Measurements from ENCODE around the gene LRRC51. TPM values are rescaled to one million over a fixed set of nuclear protein-coding genes. Genes with fewer than 3 reads are reported as not detected.

LRRC51 gene
- total RNA-seq = 2.6 TPM

GRCh38 chr11:72080326-72081183 lies at the start of gene LRRC51, which contains the start of gene NUMA1:
TSS of gene LRRC51 (plus strand) at chr11:72080850. CDS start at chr11:72089084, 8,234 bp downstream.
TSS of gene NUMA1 (minus strand) at chr11:72080542. CDS start at chr11:72035943, 44,599 bp downstream.
- peaks cover 7 to 19% (median 19%) of the 10 kb centered on the region in 3 donors for H3K4me1 ChIP-seq (ENCODE audit: control insufficient read depth in 3 of 3, insufficient read depth in 3 of 3, low read length in 3 of 3)
- H3K27me3 ChIP-seq (ENCODE audit: control insufficient read depth in 3 of 3, insufficient read depth in 3 of 3, low read length in 3 of 3) = no peaks in the 10 kb centered on the region
- H3K36me3 ChIP-seq (ENCODE audit: control insufficient read depth in 3 of 3, insufficient read depth in 3 of 3, low read length in 3 of 3) = no peaks in the 10 kb centered on the region
- H3K4me3 ChIP-seq (ENCODE audit: low read length in 3 of 3) = peak within 1 kb of the TSS; percentile 71 to 85 (median 81)
- peak within 1 kb of the TSS; percentile 77 to 88 (median 87) for H3K9ac ChIP-seq (ENCODE audit: low read depth in 1 of 3, low read length in 3 of 3)
- H3K9me3 ChIP-seq (ENCODE audit: control insufficient read depth in 3 of 3, low read length in 3 of 3) = no peaks in the 10 kb centered on the region
- peak within 1 kb of the TSS; percentile 94 for H3K27ac ChIP-seq (ENCODE audit: low read depth, low read length)

GRCh38 chr11:72036687-72037086 lies 44.0 kb upstream of the LRRC51 start:
- peaks cover 11 to 29% (median 21%) of the 10 kb centered on the region in 3 donors for H3K36me3 ChIP-seq (ENCODE audit: control insufficient read depth in 3 of 3, insufficient read depth in 3 of 3, low read length in 3 of 3)
- peak overlapping the region in 1 of 3 donors; percentile 17 for H3K9ac ChIP-seq (ENCODE audit: low read depth in 1 of 3, low read length in 3 of 3)
- no peaks in the 10 kb centered on the region for H3K9me3 ChIP-seq (ENCODE audit: control insufficient read depth in 3 of 3, low read length in 3 of 3)
- peak overlapping the region in 2 of 3 donors; percentile 24 to 48 for H3K4me3 ChIP-seq (ENCODE audit: low read length in 3 of 3)
- peaks cover 42 to 48% (median 44%) of the 10 kb centered on the region in 3 donors for H3K4me1 ChIP-seq (ENCODE audit: control insufficient read depth in 3 of 3, insufficient read depth in 3 of 3, low read length in 3 of 3)
- no peaks in the 10 kb centered on the region for H3K27me3 ChIP-seq (ENCODE audit: control insufficient read depth in 3 of 3, insufficient read depth in 3 of 3, low read length in 3 of 3)
- no peak overlapping the region for H3K27ac ChIP-seq (ENCODE audit: low read depth, low read length)

GRCh38 chr11:72037554-72038311 lies 42.9 kb upstream of the LRRC51 start:
- Histone ChIP-seq H3K9ac (ENCODE audit: low read depth in 1 of 3, low read length in 3 of 3) (peak overlapping the region; percentile 66 to 99 (median 86)), H3K4me3 (ENCODE audit: low read length in 3 of 3) (peak overlapping the region; percentile 90 to 95 (median 94)), H3K4me1 (ENCODE audit: control insufficient read depth in 3 of 3, insufficient read depth in 3 of 3, low read length in 3 of 3) (peaks cover 52 to 59% (median 54%) of the 10 kb centered on the region in 3 donors), H3K9me3 (ENCODE audit: control insufficient read depth in 3 of 3, low read length in 3 of 3) (no peaks in the 10 kb centered on the region), H3K27ac (ENCODE audit: low read depth, low read length) (peak overlapping the region; percentile 97), H3K36me3 (ENCODE audit: control insufficient read depth in 3 of 3, insufficient read depth in 3 of 3, low read length in 3 of 3) (peaks cover 11 to 25% (median 21%) of the 10 kb centered on the region in 3 donors), H3K27me3 (ENCODE audit: control insufficient read depth in 3 of 3, insufficient read depth in 3 of 3, low read length in 3 of 3) (no peaks in the 10 kb centered on the region)

GRCh38 chr11:72038491-72038890 lies 42.2 kb upstream of the LRRC51 start:
- H3K9me3 ChIP-seq (ENCODE audit: control insufficient read depth in 3 of 3, low read length in 3 of 3) = no peaks in the 10 kb centered on the region
- peak overlapping the region; percentile 97 for H3K27ac ChIP-seq (ENCODE audit: low read depth, low read length)
- H3K36me3 ChIP-seq (ENCODE audit: control insufficient read depth in 3 of 3, insufficient read depth in 3 of 3, low read length in 3 of 3) = peaks cover 9 to 19% (median 16%) of the 10 kb centered on the region in 3 donors
- peaks cover 52 to 55% (median 55%) of the 10 kb centered on the region in 3 donors for H3K4me1 ChIP-seq (ENCODE audit: control insufficient read depth in 3 of 3, insufficient read depth in 3 of 3, low read length in 3 of 3)
- no peaks in the 10 kb centered on the region for H3K27me3 ChIP-seq (ENCODE audit: control insufficient read depth in 3 of 3, insufficient read depth in 3 of 3, low read length in 3 of 3)
- H3K9ac ChIP-seq (ENCODE audit: low read depth in 1 of 3, low read length in 3 of 3) = peak overlapping the region; percentile 86 to 99 (median 99)
- H3K4me3 ChIP-seq (ENCODE audit: low read length in 3 of 3) = peak overlapping the region; percentile 90 to 95 (median 94)

GRCh38 chr11:72039031-72039855 lies 41.4 kb upstream of the LRRC51 start:
- peak overlapping the region; percentile 86 to 99 (median 99) for H3K9ac ChIP-seq (ENCODE audit: low read depth in 1 of 3, low read length in 3 of 3)
- peak overlapping the region; percentile 90 to 95 (median 94) for H3K4me3 ChIP-seq (ENCODE audit: low read length in 3 of 3)
- H3K9me3 ChIP-seq (ENCODE audit: control insufficient read depth in 3 of 3, low read length in 3 of 3) = no peaks in the 10 kb centered on the region
- H3K36me3 ChIP-seq (ENCODE audit: control insufficient read depth in 3 of 3, insufficient read depth in 3 of 3, low read length in 3 of 3) = peaks cover 6 to 12% (median 9%) of the 10 kb centered on the region in 3 donors
- H3K4me1 ChIP-seq (ENCODE audit: control insufficient read depth in 3 of 3, insufficient read depth in 3 of 3, low read length in 3 of 3) = peaks cover 52 to 55% (median 53%) of the 10 kb centered on the region in 3 donors
- no peaks in the 10 kb centered on the region for H3K27me3 ChIP-seq (ENCODE audit: control insufficient read depth in 3 of 3, insufficient read depth in 3 of 3, low read length in 3 of 3)
- H3K27ac ChIP-seq (ENCODE audit: low read depth, low read length) = peak overlapping the region; percentile 97

- Histone ChIP-seq H3K9me3 (ENCODE audit: control insufficient read depth in 3 of 3, low read length in 3 of 3) (no peaks in the 10 kb centered on the region), H3K36me3 (ENCODE audit: control insufficient read depth in 3 of 3, insufficient read depth in 3 of 3, low read length in 3 of 3) (peaks cover 6 to 7% (median 7%) of the 10 kb centered on the region in 3 donors), H3K27ac (ENCODE audit: low read depth, low read length) (peak overlapping the region; percentile 97), H3K9ac (ENCODE audit: low read depth in 1 of 3, low read length in 3 of 3) (peak overlapping the region; percentile 86 to 99 (median 99)), H3K4me1 (ENCODE audit: control insufficient read depth in 3 of 3, insufficient read depth in 3 of 3, low read length in 3 of 3) (peaks cover 52 to 55% (median 53%) of the 10 kb centered on the region in 3 donors), H3K4me3 (ENCODE audit: low read length in 3 of 3) (peak overlapping the region; percentile 90 to 95 (median 94)), H3K27me3 (ENCODE audit: control insufficient read depth in 3 of 3, insufficient read depth in 3 of 3, low read length in 3 of 3) (no peaks in the 10 kb centered on the region)
These were observed 40.7 kb upstream of the LRRC51 start for GRCh38 chr11:72039856-72040401.

- Histone ChIP-seq H3K36me3 (ENCODE audit: control insufficient read depth in 3 of 3, insufficient read depth in 3 of 3, low read length in 3 of 3) (peaks cover 0 to under 1% (median under 1%) of the 10 kb centered on the region in 3 donors), H3K27ac (ENCODE audit: low read depth, low read length) (peak overlapping the region; percentile 97), H3K9ac (ENCODE audit: low read depth in 1 of 3, low read length in 3 of 3) (peak overlapping the region; percentile 86 to 99 (median 99)), H3K27me3 (ENCODE audit: control insufficient read depth in 3 of 3, insufficient read depth in 3 of 3, low read length in 3 of 3) (no peaks in the 10 kb centered on the region), H3K9me3 (ENCODE audit: control insufficient read depth in 3 of 3, low read length in 3 of 3) (no peaks in the 10 kb centered on the region), H3K4me3 (ENCODE audit: low read length in 3 of 3) (peak overlapping the region; percentile 90 to 95 (median 94)), H3K4me1 (ENCODE audit: control insufficient read depth in 3 of 3, insufficient read depth in 3 of 3, low read length in 3 of 3) (peaks cover 51 to 52% (median 51%) of the 10 kb centered on the region in 3 donors)
These were observed 39.9 kb upstream of the LRRC51 start for GRCh38 chr11:72040491-72041363.

- Histone ChIP-seq H3K9ac (ENCODE audit: low read depth in 1 of 3, low read length in 3 of 3) (peak overlapping the region; percentile 86 to 99 (median 99)), H3K4me1 (ENCODE audit: control insufficient read depth in 3 of 3, insufficient read depth in 3 of 3, low read length in 3 of 3) (peaks cover 43 to 44% (median 44%) of the 10 kb centered on the region in 3 donors), H3K9me3 (ENCODE audit: control insufficient read depth in 3 of 3, low read length in 3 of 3) (no peaks in the 10 kb centered on the region), H3K27me3 (ENCODE audit: control insufficient read depth in 3 of 3, insufficient read depth in 3 of 3, low read length in 3 of 3) (no peaks in the 10 kb centered on the region), H3K4me3 (ENCODE audit: low read length in 3 of 3) (peak overlapping the region; percentile 90 to 95 (median 94)), H3K36me3 (ENCODE audit: control insufficient read depth in 3 of 3, insufficient read depth in 3 of 3, low read length in 3 of 3) (peaks cover 0 to 1% (median 0%) of the 10 kb centered on the region in 3 donors), H3K27ac (ENCODE audit: low read depth, low read length) (peak overlapping the region; percentile 97)
These were observed 39.1 kb upstream of the LRRC51 start for GRCh38 chr11:72041364-72042063.
